Fibroblast of gingiva (primary cell): ENCODE results near the gene SPEM1.
A peak's percentile ranks its signal among the peaks of the same experiment; 100 is the strongest.
"Not testable (repeated sequence)": the region's sequence is repeated elsewhere in the genome, so short reads cannot be mapped to it uniquely, and the experiment has no call there.

ENCODE experiments used
- DNase-seq: peaks from one replicate; pipeline ENCODE4 v3.0.0-alpha.2; 2011; ENCODE audit warnings: low read depth

Gene SPEM1

GRCh38 chr17:7441266-7441665 lies 21.1 kb downstream of the SPEM1 start:
- DNase-seq: no peak

- no peak for DNase-seq
Observed at GRCh38 chr17:7442142-7442541, 22.0 kb downstream of the SPEM1 start.

GRCh38 chr17:7443499-7444485 lies 23.7 kb downstream of the SPEM1 start:
- no peak for DNase-seq

- DNase-seq: peak; percentile 31
Observed at GRCh38 chr17:7444682-7445618, 24.8 kb downstream of the SPEM1 start, which contains the start of gene CHRNB1. TSS of gene CHRNB1 (plus strand) at chr17:7445061. CDS start at chr17:7445128, 67 bp downstream.

GRCh38 chr17:7445619-7445968 lies 25.5 kb downstream of the SPEM1 start:
- DNase-seq: no peak

DNA sequence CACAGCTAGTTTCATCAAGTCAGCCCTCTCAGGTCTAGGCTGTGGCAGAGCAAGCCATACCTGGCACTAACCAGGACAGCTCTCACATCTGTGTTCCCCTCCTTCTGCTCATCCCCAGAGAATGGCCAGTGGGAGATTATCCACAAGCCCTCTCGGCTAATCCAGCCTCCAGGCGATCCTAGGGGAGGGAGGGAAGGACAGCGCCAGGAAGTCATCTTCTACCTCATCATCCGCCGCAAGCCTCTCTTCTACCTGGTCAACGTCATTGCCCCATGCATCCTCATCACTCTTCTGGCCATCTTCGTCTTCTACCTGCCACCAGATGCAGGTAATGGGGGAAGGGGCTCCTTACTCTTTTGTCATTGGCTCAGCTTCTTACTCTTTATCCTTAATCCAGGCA lies 28.3 kb downstream of the SPEM1 start:
- no peak for DNase-seq

DNA sequence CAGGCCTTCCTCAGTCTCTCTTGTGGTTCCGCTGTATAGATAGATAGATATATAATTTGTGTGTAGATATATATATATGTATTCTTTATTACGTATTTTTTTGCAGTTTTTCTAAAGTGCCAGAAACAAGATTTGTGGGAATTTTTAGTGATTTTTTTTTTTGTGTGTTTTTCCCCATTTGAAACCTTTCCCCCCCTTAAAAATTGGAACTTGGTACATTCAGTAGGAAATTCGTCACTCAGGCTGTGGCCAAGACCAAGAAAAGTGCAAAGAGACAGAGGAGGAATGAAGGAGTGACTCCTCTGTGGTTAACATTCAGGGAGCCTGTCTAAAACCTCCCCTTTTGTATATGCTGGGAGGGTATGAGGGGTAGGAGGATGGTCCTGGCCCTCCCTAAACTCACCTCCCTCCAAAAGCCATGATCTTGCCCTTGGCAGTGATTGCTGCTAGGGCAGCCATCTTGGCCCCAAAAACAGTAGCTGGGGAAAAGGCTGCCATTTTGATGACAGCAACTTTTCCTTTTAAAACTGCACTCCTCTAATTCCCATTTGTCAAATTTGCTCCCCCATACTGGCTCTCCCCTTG lies 39.9 kb downstream of the SPEM1 start:
- DNase-seq: no peak

GRCh38 chr17:7460850-7461660 lies 40.9 kb downstream of the SPEM1 start:
- DNase-seq: no peak

GRCh38 chr17:7462474-7463371 lies 42.6 kb downstream of the SPEM1 start:
- no peak for DNase-seq

GRCh38 chr17:7463372-7463846 lies 43.3 kb downstream of the SPEM1 start:
- no peak for DNase-seq

DNA sequence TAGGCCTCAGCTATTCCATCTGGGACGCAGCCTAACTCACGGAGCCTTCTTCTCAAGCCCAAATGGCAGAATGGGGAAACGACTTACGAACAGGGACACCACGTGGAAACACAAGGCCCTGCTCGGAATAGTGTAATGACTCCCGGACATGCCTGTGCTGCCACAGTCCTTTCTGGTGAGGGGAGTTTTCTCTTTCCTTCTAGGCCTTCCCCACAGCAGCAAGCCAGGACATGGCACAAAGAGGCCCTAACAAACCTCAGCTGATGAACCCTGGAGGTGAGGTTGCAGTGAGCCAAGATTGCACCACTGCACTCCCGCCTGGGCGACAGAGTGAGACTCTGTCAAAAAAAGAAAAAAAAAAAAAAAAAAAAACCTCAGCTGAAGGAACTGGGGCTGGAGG lies 44.0 kb downstream of the SPEM1 start:
- no peak for DNase-seq

- no peak for DNase-seq
Observed at GRCh38 chr17:7465597-7466275, 45.6 kb downstream of the SPEM1 start.

DNA sequence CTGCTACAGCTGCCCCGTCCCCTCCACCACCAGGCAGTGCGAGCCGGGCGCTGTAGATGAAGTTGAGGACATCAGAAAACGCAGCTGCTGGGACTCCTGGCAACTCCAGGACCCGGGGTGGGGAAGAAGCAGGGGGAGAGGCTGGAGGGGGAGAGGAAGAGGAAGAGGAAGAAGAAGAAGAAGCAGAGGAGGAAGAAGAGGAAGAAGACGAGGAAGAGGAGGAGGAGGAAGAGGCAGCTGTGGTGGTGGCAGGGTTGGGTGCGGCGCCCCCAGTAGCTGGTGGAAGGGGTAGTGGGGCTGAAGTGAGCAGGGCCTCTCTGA lies 46.2 kb downstream of the SPEM1 start:
- no peak for DNase-seq

GRCh38 chr17:7466639-7467341 lies 46.7 kb downstream of the SPEM1 start:
- peak; percentile 46 for DNase-seq

- DNase-seq: no peak
Observed at GRCh38 chr17:7467498-7467897, 47.4 kb downstream of the SPEM1 start.

DNA sequence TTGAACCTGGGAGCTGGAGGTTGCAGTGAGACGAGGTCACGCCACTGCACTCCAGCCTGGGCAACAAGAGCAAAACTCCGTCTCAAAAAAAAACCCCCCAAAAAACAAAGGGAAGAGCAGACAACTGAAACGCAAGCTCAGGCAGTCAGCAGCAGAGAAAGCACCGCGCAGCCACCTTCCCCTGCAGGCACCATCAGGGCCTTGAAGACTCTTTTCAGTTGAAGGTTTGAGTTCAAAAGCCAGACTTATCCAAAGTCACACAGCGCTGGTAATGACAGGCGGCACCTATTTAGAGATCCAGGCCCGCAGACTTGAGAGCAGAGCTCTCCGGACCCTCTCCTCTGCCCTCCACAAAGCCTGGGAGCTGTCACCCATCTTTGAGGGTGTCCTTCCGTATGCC lies 48.2 kb downstream of the SPEM1 start:
- DNase-seq: no peak

DNA sequence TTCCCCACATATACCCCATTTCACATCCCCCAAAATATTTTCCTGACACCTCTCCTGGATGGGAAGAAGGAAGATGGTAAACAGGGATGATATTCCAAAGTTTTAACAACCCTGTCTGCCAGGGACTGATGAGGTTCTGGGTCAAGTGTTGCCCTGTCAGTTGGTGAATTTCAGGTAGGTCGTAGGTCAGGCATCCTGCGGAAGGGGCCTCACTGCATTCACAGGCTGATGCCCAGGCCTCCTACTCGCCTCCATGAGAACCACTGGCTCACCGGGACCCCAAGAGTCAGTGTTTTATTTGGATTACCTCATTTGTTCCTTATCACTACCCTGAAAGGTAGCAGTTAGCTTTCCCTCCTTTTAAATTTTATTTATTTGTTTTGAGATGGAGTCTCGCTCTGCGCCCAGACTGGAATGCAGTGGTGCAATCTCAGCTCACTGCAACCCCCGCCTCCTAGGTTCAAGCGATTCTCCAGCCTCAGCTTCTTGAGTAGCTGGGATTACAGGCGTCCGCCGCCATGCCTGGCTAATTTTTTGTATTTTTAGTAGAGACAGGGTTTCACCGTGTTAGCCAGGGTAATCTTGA lies 48.8 kb downstream of the SPEM1 start:
- no peak for DNase-seq

DNA sequence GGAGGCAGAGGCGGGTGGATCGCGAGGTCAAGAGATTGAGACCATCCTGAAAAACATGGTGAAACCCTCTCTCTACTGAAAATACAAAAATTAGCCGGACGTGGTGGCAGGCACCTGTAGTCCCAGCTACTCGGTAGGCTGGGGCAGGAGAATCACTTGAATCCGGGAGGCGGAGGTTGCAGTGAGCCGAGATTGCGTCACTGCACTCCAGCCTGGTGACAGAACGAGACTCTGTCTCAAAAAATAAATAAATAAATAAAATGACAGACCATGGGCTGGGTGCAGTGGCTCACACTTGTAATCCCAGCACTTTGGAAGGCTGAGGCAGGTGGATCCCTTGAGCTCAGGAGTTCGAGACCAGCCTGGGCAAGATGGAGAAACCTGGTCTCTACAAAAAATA lies 49.7 kb downstream of the SPEM1 start:
- DNase-seq: not testable (repeated sequence)
